ENCODE data around the gene MTAP.

GRCh38 chr9:21754741-21755140 is 47.7 kb upstream of the MTAP start:
- TF ChIP-seq CTCF (conservative IDR thresholded peaks at IDR 0.05; ENCODE audit: low read depth, low read length) (no peak), EZH2phosphoT487 (IDR thresholded peaks at IDR 0.05; ENCODE audit: borderline replicate concordance, low read length) (no peak), EZH2 (IDR thresholded peaks at IDR 0.05; ENCODE audit: low read length, unreplicated experiment) (no peak)

Measured in PC-3 (cell line).